HG02759 (cell line): ENCODE results near the gene PFN2.

Source experiments
- ATAC-seq: cut with Tn5 transposase; IDR thresholded peaks from one replicate; pipeline ENCODE4 v1.9.1; 2021; ENCODE audit warnings: mild to moderate bottlenecking, moderate library complexity; ENCODE audit not compliant: unreplicated experiment

The PFN2 gene

DNA sequence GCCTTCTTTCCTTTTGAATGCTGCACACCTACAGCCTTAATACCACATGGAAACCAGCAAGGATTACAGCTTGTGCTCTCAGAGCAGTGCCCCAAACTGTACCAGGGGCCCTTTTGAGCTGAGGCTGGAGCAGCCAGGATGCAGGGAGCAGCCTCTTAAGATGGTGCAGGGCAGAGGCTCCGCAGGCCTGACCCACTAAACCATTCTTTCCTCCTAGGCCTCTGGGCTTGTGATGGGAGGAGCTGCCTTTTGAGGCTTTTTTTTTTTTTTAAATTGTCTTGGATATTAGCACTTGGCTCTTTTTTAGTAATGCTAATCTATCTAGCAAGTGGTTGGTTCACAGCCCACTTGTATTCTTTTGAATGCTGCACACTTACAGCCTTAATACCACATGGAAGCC lies 37.7 kb downstream of the PFN2 start:
- no peak for ATAC-seq

DNA sequence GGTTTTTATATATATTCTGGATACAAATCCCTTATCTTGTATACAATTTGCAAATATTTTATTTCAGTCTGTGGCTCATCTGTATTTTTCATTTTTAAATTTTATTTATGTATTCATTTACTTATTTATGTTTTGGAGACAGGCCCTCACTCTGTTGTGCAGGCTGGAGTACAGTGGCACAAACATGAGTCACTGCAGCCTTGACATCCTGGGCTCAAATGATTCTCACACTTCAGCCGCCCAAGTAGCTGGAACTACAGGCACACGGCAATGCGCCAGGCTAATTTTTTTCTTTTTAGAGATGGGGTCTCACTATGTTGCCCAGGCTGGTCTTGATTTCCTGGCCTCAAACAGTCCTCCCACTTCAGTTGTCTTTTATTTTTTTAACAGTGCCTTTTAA lies 50.6 kb downstream of the PFN2 start:
- ATAC-seq: no peak

DNA sequence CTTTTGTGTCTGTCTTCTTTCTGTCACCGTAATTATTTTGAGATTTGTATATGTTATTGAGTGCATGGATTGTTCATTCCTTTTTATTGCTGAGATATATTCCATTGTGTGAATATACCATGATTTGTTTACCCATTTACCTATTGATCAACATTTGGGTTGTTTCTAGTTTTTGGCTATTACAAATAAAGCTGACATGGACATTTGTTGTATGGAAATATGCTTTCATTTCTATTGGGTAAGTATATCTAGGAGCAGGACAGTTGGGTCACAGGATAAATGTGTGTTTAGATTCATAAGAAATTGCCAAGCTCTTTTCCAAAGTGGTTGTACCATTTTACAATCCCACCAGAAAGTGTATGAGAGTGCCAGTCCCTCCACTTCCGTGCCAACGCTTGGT lies 51.2 kb downstream of the PFN2 start:
- ATAC-seq: no peak

DNA sequence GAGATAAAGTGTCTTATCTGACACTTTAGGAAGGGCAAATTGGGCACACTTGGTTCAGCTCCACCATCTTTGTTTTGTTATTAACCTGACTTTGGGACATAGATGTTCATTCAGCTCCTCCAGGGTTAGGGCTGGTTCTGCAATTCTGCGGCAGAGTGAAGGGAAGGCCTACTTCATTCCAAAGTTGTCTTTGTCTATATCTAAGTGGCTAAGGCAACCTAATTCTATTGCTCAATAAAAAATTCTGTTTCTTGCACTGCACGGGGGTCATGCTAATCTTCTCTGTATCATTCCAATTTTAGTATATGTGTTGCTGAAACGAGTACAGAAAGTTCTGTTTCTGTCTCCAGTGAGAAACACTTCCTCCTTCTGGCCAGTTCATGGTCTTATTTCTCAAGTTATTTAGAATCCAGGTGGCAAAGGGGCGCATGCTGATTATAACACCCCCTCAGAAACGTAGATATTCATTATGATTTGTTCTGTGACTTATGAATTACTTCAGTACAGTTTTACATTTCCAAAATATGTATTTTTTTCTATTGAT lies 53.5 kb downstream of the PFN2 start:
- ATAC-seq: no peak
